NCI-H526 treated with DMSO at 0.1 percent for 48 hours (cell line): ENCODE data around the gene CDKN2A.

Experiments
- DNase-seq: peaks from one replicate; lab custom pipeline; 2025; lab: John Stamatoyannopoulos, UW

The CDKN2A gene

GRCh38 chr9:21941337-21941995, 52.7 kb downstream of the CDKN2A start:
- no peak for DNase-seq

- DNase-seq: no peak
These were observed 58.0 kb downstream of the CDKN2A start for GRCh38 chr9:21936161-21936560.

- DNase-seq: no peak
These were observed 58.6 kb downstream of the CDKN2A start for GRCh38 chr9:21935631-21936030.

- DNase-seq: no peak
These were observed 60.3 kb downstream of the CDKN2A start for GRCh38 chr9:21933865-21934264.

GRCh38 chr9:21933281-21933680, 60.9 kb downstream of the CDKN2A start:
- DNase-seq: no peak

- DNase-seq: no peak
These were observed 62.8 kb downstream of the CDKN2A start for GRCh38 chr9:21931428-21931827.

- no peak for DNase-seq
These were observed 66.4 kb downstream of the CDKN2A start for GRCh38 chr9:21927752-21928151.

GRCh38 chr9:21923694-21924093, 70.5 kb downstream of the CDKN2A start:
- no peak for DNase-seq

- no peak for DNase-seq
These were observed 74.5 kb downstream of the CDKN2A start for GRCh38 chr9:21919377-21920362.
